HG02973 (cell line): Measurements from ENCODE around the gene MAGI2.
"Not testable (repeated sequence)": the region's sequence is repeated elsewhere in the genome, so short reads cannot be mapped to it uniquely, and the experiment has no call there.

ENCODE experiments used
- ATAC-seq: cut with Tn5 transposase; IDR thresholded peaks from one replicate; pipeline ENCODE4 v1.9.1; 2021; ENCODE audit warnings: moderate library complexity; ENCODE audit not compliant: unreplicated experiment

Gene MAGI2

DNA sequence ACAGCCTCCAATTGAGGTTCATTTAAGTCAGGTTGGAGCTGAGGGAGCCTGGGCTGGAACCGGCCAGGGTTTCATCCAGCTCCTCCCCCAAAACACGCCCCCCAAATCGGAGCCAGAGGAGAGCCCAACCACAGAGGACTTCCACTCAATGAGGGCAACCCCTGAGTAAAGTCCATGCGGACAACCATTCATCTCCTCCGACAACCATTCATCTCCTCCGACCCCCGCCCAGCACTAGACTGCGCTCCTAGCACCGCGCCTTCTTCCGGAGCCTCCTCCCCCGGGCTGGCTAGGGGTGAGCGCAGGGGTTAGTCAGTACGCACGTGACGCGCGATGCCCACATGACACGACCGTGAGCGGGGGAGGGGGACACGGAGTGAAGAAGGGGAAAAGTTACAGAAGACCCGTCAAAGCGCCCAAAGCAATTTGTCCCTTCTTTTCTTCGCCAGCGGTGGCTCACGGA is 1.4 kb downstream of the MAGI2 start:
- no peak for ATAC-seq

GRCh38 chr7:79451580-79451979 is 1.9 kb downstream of the MAGI2 start:
- no peak for ATAC-seq

DNA sequence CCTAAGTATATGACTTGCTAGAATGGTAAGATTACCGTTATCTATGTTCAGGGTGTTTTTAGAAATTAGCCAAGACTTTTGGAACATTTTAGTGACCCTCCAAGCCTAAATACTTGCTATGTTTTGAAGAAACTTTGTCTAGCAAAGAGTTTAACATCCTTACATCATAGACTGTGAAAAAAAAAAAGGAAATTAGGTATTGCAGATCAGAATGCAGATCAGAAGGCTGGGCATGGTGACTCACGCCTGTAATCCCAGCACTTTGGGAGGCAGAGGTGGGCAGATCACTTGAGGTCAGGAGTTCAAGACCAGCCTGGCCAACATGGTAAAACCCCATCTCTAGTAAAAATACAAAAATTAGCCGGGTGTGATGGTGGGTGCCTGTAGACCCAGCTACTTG is 10.7 kb downstream of the MAGI2 start:
- ATAC-seq = not testable (repeated sequence)

GRCh38 chr7:79436378-79436777 is 17.1 kb downstream of the MAGI2 start:
- no peak for ATAC-seq

GRCh38 chr7:79434867-79435266 is 18.6 kb downstream of the MAGI2 start:
- no peak for ATAC-seq

- no peak for ATAC-seq
These were observed 19.4 kb downstream of the MAGI2 start for GRCh38 chr7:79434098-79434497.

DNA sequence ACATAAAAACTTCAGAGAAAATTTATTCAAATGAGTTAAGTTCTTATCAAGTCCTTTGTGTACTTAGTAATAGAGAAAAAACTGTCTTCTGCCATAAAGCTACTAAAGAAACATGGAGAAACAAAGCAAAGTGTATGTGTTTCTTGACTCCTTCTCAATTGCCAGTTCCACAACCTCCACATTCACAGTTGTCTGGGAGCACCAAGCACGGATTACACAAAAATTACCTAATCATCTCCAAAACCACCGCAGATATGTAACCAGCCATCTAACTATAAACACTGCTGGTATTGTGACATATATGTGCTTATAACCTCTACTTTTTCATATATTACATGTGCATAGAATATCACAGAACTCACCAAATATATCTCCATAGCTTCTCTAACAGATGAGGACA is 23.1 kb downstream of the MAGI2 start:
- ATAC-seq = no peak

DNA sequence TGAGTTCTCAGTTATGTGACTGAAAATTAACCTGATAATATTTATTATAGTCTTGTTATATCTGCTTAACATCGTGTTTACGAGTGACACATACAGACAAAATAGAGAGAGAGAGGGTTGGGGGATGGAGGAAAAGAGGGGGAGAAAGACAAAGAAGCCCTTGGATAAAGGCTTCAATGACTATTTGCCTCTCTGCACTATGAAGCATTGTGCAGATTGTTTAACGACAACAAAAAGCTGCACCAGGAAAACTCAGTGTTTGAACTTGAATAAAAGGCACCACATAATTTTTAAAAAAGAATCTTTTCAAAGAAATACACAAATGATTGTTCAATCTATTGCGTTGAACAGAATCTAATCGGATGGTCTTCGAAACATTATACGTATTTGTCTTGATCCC is 27.8 kb downstream of the MAGI2 start:
- no peak for ATAC-seq

DNA sequence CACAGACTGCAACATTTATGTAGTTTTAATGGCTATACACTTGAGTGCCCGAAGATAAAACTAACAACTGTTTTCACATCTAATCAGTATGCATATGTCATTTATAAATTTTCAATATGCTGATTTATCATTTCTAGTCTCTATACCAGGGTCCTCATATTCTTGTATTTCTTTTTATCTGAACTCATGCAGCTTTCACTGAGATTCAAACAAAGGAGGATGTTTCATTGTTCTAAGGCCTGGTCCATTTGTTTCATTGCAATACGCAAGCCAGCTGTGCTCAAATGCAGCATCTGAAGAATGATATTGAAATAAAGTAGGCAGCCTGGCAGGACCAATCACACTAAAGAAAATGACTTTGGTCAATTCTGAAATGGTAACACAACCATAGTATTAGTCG is 31.7 kb downstream of the MAGI2 start:
- ATAC-seq = no peak

- no peak for ATAC-seq
These were observed 33.0 kb downstream of the MAGI2 start for GRCh38 chr7:79420464-79420863.

DNA sequence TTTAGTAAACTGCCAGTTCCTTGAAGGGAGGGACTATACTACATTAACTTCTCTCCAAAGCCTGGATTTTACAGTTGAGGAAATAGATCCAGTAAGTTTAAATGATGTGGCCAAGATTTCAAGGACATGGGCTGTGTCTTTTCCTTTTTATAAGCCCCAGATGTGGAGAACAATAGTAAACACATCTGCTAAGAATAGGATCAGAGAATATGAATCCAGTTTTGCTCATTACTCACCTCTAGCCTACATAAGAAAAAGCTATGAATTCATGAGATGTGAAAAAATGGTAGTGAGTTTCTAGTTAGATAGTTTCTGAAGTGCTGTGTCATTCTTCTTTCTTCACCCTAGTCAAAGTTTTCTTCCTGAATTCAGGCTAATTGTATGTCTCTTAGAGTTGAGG is 38.6 kb downstream of the MAGI2 start:
- ATAC-seq = no peak

GRCh38 chr7:79412915-79413314 is 40.6 kb downstream of the MAGI2 start:
- ATAC-seq = no peak

DNA sequence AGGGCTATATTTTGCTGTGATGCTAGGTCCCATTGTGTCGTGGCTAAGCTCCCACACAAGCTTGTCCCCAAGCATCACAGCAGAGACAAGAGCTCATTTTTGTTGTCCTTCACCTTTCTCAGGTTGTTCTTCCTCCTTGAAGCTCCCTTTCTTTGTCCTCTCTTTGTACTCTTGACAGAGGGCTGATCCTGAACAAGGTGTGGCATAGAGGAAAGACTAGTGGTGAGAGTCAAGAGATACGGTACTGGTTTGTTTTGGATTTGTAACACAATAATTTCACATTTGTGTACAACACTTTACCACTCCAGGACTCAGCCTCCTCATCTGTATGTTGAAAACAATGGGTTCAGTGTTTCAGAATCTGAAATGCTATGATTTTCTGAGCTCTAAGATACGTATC is 41.0 kb downstream of the MAGI2 start:
- ATAC-seq = no peak

DNA sequence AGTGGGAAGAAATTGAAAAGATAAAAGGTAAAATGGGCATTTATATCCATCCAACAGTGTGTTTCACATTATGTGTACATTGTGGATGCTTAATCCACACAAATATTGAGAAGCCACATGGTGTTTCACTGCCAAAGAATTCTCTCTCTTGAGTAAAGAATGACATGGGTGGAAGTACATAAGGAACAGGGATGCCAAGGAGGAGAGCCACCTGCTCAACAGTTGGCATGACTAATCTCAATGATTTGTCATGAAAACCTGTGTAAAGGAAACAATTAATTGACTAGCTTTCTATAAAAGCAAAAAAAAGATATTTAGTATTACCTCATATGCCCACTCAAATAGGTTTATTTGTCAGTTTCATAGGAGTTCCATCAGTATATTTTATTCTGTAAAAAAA is 43.1 kb downstream of the MAGI2 start:
- ATAC-seq = no peak

- no peak for ATAC-seq
These were observed 46.1 kb downstream of the MAGI2 start for GRCh38 chr7:79407351-79407750.

GRCh38 chr7:79406371-79406770 is 47.1 kb downstream of the MAGI2 start:
- ATAC-seq = no peak

- no peak for ATAC-seq
These were observed 48.1 kb downstream of the MAGI2 start for GRCh38 chr7:79405368-79405767.

DNA sequence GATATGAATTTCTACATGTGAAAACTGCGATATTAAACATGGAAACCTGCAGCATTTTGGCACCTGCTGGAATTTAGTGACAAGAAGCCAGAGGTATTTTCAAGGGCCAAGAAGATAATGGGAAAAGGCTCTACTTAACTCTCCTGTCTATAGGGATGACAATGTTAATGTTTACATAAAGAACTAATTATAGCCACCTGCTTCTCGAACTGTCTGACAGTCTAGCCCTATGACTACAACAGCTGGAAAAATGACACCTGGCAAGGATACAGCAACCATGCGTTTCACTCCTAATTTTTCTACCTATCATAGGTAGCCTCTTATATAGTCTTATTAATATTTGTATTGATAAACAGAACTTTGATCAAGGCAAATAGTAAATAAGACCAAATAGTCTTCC is 49.6 kb downstream of the MAGI2 start:
- no peak for ATAC-seq

DNA sequence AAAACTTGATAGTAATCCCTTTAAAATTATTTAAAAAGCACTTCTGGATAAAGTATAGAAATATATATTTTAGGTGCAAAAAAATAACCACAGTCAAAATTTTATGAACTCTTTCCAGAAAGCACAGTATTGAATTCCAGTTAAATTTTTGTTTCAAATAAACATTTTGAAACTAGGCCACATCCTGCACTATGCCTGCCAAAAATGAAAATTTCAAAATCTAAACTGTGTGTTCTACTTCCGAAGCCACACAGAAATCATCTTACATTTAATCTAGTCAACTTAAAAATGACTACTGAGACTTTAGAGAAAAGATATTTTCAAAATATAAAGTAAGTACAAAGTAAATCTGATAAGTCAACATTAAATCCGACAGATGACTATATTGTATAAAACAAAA is 50.0 kb downstream of the MAGI2 start:
- ATAC-seq = no peak

DNA sequence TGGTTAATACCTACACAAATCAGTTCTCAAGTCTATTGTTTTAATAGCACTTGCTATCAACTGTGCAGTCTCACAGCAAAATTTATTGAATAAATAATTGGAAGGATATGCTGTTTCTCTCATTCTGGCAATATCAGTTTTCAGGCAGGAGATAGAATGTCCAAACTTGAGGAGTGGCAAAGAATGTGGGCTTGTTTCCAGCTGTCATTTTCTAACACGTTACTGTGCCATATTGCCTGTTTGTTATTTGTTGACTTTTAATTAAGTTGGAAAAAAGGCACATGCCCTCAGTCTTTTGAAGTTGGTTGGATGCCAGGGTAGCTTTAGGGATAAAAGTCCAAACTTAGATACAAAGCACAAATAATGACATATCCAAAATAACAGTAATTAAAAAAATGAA is 52.2 kb downstream of the MAGI2 start:
- ATAC-seq = no peak

GRCh38 chr7:79400222-79400621 is 53.2 kb downstream of the MAGI2 start:
- ATAC-seq = no peak

DNA sequence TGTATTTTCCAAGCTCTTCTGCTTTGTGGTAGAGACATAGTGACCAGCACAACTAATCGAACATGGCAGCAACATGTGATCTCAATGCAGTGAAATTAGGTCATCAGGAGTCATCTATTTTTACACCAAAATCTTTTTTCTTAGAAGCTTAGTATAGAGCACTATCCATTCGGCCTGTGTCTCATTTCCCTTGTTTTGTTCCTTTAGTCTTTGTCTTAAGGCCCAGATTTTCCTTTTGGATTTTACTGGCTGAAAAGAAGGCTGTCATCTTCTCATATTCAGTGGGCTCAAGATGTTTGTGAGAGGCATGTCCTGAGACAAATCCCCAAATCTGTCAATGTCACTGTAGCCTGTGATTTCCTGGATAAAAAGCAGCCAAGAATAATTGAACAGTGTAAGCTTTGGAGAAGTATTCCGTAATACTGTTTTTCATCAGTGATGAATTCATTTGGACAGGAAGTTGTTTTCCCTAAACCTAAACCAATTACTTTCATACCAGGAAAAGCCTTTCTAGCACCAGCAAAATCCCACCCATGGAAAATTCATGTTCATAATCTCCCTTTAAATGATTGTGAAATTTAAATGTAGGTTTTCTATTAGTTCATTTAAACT is 55.2 kb downstream of the MAGI2 start:
- ATAC-seq = no peak

DNA sequence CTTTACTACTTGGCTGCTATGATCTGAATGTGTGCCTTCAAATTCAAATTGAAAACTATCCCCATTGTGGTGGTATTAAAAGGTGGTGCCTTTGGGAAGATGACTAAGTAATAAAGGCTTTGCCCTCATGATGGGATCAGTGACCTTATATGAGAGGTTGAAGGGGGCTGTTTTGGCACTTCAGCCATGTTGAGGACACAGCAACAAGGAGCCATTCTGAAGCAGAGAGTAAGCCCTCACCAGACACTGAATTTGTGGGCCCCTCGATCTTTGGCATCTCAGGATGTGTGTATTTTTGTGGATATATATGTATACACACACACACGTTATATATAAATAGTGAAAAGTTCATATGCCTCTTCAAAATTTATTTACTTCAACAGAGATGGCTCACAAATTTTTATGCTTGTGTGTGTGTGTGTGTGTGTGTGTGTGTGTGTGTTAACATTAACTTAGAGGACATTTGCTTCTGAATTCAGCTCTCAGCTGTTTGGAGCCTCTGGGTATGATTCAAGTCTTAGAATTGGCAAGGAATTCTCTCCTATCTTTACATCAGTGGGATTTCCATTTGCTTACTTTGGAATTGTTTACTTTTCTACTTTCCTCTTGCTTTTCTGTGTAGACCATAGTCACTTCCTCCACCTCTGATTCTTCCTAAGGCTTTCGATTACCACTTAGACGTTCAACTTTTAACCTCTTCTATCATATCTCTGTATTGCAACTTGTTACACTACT is 66.6 kb downstream of the MAGI2 start:
- no peak for ATAC-seq
